HT1080 (cell line): Measurements from ENCODE around the gene GABRR2. TPM values are rescaled to one million over a fixed set of nuclear protein-coding genes. Genes with fewer than 3 reads are reported as not detected.

ENCODE experiments used
- DNase-seq: peaks from one replicate; pipeline ENCODE4 v3.0.0-alpha.2; 2015; ENCODE audit warnings: low read depth
- total RNA-seq: library from RNA; depleted of rRNA; stranded (reverse); fragments of >200 nt; shearing (Covaris generic); gene quantifications from 2 replicates; pipeline ENCODE4 v1.2.3, GENCODE V29; 2014; rRNA removed

GABRR2 gene
- total RNA-seq, 1 experiment from 2014 or later, result not detected

DNA sequence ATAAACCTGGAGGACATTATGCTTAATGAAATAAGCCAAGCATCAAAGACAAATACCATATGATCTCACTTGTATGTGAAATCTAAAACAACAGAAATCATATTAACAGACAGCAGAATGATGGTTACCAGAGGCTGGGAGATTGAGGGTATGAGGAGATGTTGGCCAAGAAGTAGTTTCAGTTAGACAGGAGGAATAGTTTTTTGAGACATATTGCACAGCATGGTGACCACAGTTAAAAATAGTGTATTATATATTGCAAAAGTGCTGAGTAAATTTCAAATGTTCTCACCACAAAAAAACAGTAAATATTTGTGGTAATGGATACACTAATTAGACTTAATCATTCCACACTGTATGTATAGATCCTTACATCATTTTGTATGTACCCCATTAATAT is 99.7 kb downstream of the GABRR2 start:
- DNase-seq, result no peak

DNA sequence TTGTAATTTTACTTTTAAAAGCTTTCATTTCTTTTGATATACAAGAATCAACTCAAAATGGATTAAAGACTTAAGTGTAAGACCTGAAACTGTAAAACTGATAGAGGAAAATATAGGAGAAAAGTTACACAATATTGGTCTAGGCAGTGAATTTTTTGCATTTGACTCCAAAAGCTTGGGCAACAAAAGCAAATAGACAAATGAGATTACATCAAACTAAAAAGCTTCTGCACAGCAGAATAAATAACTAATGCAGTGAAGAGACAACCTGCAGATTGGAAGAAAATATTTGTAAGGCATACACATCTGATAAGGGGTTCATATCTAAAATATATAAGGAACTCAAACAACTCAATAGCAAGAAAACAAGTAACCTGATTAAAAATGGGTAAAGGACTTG is 100.9 kb downstream of the GABRR2 start:
- DNase-seq, result no peak

- DNase-seq, result no peak
Measured at GRCh38 chr6:89212472-89212871, 102.6 kb downstream of the GABRR2 start.

DNA sequence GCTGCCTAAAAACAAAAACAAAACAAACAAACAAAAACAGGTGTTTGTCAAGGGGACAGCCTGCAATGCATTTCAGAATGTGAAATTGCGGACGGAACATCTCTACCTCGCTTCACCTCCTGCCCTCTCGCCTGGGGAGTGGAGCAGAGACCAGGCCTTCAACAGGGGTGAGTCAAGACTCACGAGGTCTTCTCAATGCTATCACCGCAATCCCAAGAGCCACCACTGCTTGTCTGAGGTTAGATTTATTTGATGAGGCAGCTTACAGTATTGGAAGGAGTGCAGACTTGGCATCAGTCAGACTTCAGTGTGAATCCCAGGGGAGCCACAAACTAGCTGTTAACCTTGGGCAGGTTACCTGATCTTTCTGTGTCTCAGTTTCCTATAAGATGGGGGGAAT is 105.6 kb downstream of the GABRR2 start:
- DNase-seq, result peak; percentile 30

- no peak for DNase-seq
Measured at GRCh38 chr6:89208551-89208950, 106.5 kb downstream of the GABRR2 start.

Other genes starting within 250 kb of the GABRR2 start
- gene PNRC1, start 234.5 kb downstream of the GABRR2 start, total RNA-seq, result 7.7 and 10.8 TPM in 2 replicates
- gene SRSF12, start 197.2 kb downstream of the GABRR2 start, total RNA-seq, result not detected in 2 replicates
- 17.5 and 22.4 TPM in 2 replicates for gene PM20D2, start 169.2 kb downstream of the GABRR2 start, total RNA-seq
- gene GABRR1, start 97.9 kb downstream of the GABRR2 start, total RNA-seq, result not detected in 2 replicates
- 21.2 and 25.1 TPM in 2 replicates for gene UBE2J1, start 37.4 kb upstream of the GABRR2 start, total RNA-seq
- 3.6 and 5.3 TPM in 2 replicates for gene RRAGD, start 97.0 kb upstream of the GABRR2 start, total RNA-seq
- 1.0 and 1.2 TPM in 2 replicates for gene ANKRD6, start 117.9 kb upstream of the GABRR2 start, total RNA-seq